Measurements from ENCODE around the gene SLCO2B1.

Gene SLCO2B1

GRCh38 chr11:75245356-75246005 is 94.6 kb downstream of the SLCO2B1 start:
- no peak for TF ChIP-seq ZFX (IDR thresholded peaks at IDR 0.05)
- TF ChIP-seq, protein P1, sequence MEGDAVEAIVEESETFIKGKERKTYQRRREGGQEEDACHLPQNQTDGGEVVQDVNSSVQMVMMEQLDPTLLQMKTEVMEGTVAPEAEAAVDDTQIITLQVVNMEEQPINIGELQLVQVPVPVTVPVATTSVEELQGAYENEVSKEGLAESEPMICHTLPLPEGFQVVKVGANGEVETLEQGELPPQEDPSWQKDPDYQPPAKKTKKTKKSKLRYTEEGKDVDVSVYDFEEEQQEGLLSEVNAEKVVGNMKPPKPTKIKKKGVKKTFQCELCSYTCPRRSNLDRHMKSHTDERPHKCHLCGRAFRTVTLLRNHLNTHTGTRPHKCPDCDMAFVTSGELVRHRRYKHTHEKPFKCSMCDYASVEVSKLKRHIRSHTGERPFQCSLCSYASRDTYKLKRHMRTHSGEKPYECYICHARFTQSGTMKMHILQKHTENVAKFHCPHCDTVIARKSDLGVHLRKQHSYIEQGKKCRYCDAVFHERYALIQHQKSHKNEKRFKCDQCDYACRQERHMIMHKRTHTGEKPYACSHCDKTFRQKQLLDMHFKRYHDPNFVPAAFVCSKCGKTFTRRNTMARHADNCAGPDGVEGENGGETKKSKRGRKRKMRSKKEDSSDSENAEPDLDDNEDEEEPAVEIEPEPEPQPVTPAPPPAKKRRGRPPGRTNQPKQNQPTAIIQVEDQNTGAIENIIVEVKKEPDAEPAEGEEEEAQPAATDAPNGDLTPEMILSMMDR (conservative IDR thresholded peaks at IDR 0.05): no peak; the same call in 1 of the 2 replicates
- no peak overlapping the region for H3K27ac ChIP-seq

GRCh38 chr11:75246006-75246670 is 95.2 kb downstream of the SLCO2B1 start:
- no peak overlapping the region for H3K27ac ChIP-seq
- TF ChIP-seq, protein P1 (conservative IDR thresholded peaks at IDR 0.05): no peak
- TF ChIP-seq ZFX (IDR thresholded peaks at IDR 0.05): no peak

- TF ChIP-seq ZFX (IDR thresholded peaks at IDR 0.05): no peak
- TF ChIP-seq, protein P1 (conservative IDR thresholded peaks at IDR 0.05): no peak
- H3K27ac ChIP-seq: no peak overlapping the region
Measured at GRCh38 chr11:75246671-75247350, 95.9 kb downstream of the SLCO2B1 start.

DNA sequence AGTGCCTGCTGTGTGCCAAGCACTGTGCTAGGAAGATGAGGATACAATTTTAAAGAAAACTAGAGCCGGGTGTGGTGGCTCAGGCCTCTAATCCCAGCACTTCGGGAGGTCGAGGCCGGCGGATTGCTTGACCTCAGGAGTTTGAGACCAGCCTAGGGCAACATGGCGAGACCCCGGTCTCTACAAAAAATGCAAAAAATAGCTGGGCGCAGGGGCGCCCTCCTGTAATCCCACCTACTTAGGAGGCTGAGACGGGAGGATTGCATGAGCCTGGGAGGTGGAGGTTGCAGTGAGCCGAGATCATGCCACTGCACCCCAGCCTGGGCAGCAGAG is 98.0 kb downstream of the SLCO2B1 start:
- H3K27ac ChIP-seq: no peak overlapping the region
- TF ChIP-seq ZFX (IDR thresholded peaks at IDR 0.05): no peak
- TF ChIP-seq, protein P1 (conservative IDR thresholded peaks at IDR 0.05): no peak; the same call in none of the 2 replicates

- TF ChIP-seq, protein P1 (conservative IDR thresholded peaks at IDR 0.05): no peak
- TF ChIP-seq ZFX (IDR thresholded peaks at IDR 0.05): no peak
Measured at GRCh38 chr11:75249704-75250103, 98.8 kb downstream of the SLCO2B1 start.

GRCh38 chr11:75254326-75254725 is 103.4 kb downstream of the SLCO2B1 start:
- no peak for TF ChIP-seq ZFX (IDR thresholded peaks at IDR 0.05)
- TF ChIP-seq, protein P1 (conservative IDR thresholded peaks at IDR 0.05): no peak
- H3K27ac ChIP-seq: no peak overlapping the region

More at GRCh38 chr11:75249704-75250103, 98.8 kb downstream of the SLCO2B1 start:
- H3K27ac ChIP-seq: no peak overlapping the region

Data from C4-2B (cell line).